ENCODE data around the gene BANF1.
"Not testable (repeated sequence)": the region's sequence is repeated elsewhere in the genome, so short reads cannot be mapped to it uniquely, and the experiment has no call there.

Gene BANF1

DNA sequence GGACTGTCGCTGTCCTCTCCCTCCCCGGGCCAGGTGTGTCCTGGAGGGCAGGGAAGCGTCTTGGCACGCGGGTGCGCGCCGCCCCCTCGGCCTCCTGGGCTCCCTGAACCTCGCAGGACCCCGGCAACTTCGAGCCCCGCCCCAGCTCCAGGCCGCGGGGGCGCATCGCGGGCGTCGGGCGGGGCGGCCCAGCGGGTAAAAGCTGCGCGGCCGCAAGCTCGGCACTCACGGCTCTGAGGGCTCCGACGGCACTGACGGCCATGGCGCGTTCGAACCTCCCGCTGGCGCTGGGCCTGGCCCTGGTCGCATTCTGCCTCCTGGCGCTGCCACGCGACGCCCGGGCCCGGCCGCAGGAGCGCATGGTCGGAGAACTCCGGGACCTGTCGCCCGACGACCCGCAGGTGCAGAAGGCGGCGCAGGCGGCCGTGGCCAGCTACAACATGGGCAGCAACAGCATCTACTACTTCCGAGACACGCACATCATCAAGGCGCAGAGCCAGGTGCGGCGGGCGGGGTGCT, 9.5 kb downstream of the BANF1 start, which contains the start of gene CST6:
CST6 (plus strand) TSS at position 224 of the 519 bp plus-strand sequence; CDS start at position 261, 37 bp downstream.
- no peak for DNase-seq

DNA sequence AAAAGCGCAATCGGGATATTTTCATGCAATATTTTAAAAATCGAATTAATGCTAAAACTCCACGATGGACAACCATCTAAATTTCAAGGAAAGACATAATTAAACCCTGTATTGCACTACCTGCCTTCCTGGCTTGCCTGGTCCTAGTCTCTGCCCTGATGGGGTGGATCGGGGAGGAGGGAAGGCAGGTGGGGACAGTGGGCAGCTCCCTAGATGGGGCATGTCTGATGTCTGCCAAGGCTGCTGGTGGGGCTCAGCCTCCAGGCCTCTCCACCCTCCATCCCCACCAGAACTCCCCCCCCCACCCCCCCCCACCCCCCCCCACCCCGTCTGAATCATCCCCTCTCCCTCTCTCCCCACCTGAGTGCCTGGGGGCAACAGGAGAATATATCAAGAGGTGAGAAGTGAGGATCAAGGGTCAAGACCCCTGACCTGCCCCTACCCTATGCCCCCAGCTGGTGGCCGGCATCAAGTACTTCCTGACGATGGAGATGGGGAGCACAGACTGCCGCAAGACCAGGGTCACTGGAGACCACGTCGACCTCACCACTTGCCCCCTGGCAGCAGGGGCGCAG, 10.2 kb downstream of the BANF1 start:
- DNase-seq = no peak

DNA sequence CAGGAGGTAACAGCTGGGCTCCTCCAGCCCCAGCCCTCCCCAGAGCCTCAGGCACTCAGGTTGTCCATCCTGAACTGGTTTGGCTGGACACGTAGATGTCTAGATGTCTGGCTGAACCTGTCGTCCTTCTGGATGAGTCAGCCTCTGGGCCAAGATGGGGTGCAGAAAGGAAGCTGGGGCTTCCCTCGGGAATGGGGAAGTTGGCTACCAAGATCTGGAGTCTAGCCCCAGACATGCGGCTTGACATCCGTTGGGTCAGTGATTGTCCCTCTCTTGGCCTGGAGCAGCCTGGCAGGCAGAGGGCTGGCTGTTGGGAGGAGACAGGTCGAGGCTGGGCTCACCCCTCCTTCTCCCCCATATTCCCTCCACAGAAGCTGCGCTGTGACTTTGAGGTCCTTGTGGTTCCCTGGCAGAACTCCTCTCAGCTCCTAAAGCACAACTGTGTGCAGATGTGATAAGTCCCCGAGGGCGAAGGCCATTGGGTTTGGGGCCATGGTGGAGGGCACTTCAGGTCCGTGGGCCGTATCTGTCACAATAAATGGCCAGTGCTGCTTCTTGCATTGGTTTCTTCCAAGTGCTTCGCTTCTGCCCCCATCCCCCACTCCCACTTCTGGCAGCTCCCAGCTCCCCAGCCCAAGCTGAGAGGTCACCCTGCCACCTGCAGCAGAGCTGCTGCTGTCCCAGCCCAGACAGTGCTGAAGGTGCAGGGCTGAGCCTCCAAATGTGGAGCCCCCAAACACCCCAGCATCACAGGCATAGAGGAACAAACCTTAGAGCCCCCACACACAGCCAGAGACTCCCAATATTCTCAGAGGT, 10.9 kb downstream of the BANF1 start:
- DNase-seq = peak; percentile 77 to 78

DNA sequence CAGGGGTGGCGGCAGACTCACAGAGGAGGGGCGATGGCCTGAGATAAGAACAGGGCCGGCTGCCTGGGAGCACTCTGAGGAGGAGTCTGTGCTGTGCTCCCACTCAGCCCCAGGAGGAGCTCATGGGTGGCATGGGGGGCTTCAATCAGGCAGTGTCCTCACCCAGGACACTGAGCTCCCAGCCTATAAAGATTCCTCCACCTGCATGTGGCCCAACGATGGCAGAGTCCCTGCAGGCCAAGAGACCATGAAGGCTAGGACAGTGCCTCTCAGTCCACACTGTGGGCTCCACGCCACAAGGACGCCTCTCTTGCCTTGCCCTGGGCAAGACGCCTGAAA, 11.4 kb downstream of the BANF1 start:
- no peak for DNase-seq

DNA sequence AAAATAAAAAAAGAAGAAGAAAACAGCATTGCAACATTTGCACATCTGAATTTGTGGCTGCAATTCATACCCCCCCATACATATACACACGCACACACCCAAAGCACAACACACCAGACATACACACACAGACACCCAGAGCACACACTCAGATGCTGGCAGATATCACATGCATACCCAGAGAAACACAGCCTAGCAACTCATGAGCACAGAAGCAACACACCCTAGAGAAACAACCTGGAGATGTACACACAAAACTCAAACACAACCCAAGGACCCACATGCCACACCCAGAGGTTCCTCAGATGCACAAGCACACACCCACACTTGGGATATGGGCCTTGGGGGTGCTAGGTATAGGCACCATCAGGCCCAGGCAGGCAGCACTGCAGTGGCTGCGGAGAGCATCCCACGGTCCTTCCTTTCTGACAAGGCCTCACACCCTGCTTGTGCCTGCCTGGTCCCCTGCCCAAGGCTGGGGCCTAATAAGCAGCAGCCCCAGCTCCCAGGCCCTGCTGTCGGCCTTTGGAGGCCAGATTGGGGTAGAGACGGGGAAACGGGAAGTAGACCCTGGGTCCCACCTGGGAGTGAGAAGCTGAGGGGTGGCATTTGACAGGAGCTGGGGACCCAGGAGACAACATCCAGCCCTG, 12.6 kb downstream of the BANF1 start:
- no peak for DNase-seq

DNA sequence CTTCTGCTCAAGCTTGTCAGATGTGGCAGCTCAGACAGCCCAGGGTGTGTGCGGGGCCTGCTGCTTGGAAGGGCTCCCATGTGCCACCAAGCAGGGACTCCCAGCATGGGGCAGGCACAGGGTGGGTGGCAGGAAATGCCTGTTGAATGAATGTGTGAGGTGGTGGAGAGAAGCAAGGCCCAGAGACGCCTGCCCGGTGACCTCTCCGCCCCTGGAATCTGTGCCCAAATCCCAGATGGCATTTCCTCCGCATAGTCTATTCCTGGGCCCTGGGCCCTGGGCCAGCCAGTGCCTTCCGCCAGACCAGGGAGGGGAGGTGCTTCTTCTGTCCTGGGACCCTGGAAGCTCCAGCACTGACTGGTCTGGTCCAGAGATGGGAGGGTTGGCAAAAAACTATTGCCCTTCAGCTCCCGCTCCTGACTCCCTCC, 13.2 kb downstream of the BANF1 start:
- DNase-seq = no peak

DNA sequence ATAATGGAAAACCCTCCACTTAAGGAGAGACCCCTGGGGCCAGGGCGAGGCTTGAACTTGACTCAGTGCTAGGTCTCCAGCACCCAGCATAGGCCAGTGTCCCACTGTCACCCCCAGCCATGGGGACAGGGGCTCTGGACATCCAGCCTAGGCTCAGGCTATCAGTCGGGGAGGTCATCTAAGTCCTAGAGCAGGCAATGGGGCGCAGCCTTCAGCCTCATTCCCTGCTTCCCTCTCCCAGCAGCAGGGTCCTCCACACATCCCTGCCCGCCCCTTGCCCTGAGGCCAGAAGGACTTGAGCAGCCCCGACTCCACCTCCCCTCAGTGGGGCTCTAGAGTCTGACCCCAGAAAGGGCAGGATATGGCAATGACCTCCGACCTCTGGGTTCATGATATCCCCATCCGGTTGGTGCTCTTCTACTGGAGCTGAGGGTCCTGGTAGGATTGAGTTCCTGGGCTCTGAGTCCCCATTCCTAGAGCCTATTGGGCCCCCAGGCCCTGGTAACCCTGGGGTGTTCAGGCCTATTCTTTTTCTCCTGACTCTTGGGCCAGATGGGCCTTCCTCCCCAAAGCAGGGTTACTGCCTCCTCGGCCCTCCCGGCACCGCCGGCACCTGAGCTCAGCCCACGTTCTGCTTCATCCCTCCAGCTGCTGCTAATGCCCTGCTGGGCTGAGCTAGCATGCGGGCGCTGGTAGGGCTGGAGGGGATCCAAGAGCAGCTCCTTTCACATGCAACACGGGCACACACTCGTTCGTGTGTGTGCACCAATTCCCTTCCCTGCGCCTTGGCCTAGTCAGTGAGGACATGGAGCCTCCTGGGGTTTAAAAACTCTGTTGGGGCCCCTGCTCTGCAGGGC, 13.9 kb downstream of the BANF1 start:
- no peak for DNase-seq

DNA sequence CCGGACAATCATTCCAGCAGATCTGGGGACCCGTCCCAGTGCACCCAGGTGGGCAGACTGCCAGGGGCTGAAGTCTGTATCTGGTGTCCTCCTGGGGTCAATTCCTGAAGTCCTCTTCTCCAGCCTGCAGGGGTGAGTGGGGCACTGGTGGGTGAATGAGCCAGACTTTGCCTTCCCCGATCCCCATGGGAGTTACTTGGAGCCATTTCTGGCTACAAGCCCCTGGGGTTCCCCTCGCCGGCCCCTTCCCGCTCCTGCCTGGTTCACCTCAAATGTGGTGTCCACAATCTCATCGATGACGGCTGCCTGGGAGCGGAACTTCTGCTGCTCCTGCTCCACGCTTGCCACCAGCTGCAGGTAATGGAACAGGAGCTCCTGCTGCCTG, 14.5 kb downstream of the BANF1 start:
- DNase-seq = no peak

DNA sequence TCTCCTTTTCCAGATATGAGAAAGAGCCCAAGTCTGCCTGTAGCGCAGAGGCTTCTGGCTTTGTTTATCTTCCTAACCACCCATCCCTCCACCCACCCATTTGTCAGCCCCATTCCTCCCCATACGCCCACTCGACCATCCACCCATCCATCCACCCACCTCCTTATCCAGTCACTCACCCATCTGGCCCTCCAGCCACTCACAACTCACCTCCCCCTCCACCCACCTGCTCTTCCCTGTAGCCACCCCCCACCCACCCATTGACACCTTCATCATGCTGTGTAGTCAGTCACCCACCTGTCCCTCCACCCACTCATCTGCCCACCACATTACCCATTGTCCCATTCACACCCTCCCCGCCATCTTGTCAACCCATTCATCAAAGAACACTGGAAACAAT, 15.0 kb downstream of the BANF1 start:
- DNase-seq = no peak

DNA sequence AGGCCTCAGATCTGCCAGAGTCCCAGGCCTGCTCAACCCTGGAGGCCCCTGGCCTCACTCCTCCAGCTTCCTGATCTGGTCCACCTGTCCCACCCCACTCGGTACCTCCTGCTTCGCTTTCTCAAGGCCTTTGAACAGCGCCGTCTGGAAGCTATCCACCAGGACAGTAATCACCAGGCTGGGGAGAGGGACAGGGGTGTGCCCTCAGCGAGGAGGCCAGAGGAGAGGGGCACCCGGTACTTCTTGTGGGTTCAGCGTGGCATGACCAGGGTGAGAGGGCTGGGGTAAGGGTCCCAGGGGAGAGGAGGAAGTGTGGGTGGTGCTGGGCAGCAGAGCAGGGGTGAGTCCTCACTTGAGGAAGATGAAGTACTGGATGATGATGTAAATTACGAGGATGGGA, 17.9 kb downstream of the BANF1 start:
- no peak for DNase-seq

DNA sequence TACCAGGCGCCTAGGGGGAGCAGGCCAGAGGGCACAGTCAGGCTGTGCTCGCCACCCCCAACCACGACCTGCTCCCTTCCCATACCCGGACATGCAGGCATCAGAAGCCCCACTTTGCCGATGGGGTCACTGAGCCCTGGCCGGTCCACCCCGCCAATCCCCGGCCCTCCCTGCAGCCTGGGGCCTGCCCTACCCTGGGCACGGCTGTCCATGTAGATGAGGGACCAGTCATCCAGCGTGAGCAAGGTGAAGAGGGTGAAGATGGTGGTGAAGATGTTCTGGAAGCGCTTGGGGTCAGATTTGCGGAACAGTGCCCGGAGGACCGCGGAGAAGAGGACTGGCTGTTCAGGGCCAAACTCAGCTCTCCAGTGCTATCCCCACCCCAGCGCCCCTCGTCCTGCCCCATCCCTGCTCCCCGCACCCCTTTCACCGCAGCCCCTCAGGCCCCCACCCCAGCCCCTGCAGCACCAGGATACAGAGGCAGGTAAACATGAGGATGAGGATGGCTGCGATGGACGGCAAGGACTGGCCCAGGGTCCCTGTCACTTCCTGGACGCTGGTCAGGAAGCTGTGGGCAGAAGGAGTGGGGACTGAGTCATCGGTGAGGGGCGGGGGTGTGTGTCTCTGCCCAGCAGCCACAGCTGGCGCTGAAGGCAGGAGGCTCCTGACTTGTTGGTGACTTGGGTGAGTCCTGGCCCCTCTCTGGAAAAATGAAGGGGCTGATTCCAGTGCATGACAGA, 18.5 kb downstream of the BANF1 start:
- DNase-seq = peak; percentile 71 to 79

DNA sequence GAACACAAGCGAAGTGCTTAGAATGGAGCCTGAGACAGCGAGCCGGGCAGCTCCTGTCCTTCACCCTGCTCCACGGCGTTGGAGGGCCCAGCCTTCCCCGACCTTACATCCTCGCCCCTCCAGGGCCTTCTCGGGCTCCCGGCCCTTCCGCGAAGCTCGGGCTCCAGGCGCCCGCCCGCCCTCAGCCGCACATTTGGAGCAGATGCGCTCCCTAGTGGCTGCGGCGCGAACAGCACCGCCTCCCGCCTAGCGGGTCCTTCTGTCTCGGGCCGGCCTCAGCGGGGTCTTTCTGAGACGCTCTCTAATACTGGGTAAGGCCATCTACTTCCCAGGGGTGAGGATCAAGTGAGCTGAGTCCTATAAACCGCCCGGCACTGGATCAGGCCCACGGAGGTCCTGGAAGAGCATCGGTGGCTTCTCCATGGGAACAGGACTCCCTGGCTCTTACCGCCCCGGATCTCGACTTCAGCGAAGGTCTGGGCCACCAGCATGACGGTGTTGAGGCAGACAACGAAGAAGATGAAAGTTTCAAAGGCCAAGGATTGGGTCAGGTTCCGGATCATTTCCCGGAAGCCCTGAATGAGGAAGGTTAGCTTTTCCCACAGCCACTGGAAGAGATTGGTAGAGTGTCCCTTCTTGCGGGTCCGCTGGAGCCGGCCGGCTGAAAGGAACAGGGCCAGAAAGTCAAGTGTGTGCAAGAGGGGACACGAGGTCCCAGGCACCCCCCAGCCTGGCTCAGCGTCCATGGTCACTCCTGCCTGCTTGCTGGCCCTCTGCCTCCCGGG, 20.3 kb downstream of the BANF1 start:
- DNase-seq = peak; percentile 35 to 92

DNA sequence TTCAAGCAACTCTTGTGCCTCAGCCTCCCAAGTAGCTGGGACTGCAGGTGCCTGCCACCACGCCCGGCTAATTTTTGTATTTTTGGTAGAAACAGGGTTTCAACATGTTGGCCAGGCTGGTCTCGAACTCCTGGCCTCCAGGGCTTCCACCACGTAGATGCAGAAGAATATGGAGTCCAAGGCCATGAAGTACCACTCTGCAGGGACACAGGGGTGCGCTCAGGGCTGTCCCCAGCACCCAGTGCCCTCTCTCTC, 20.8 kb downstream of the BANF1 start:
- DNase-seq = not testable (repeated sequence)

DNA sequence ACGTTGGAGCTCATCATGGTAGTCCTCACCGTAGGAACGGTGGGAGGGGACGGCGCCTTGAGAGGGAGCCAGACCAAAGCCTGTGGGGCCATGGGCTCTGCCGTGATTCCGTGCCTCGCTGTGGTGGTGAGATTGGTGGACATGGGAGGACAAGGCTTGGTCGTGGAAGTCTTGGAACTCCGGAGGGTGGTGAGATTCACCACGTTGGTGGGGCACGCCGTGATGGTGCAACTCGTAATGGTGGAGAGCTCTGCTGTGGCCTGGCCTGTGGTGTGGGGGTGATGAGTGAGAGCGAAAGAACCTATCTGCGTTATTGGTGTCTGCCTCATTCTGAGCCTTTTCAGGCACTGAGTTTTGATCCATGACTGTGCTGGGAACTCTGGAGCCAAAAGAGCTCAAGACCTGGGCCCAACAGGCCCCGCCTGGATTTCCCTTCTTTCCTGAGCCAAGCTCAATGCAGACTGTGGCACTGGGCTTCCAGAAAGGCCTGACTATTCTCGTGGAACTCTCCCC, 23.8 kb downstream of the BANF1 start, which contains the start of gene CATSPER1:
CATSPER1 (minus strand) TSS at position 463 of the 513 bp plus-strand sequence; CDS start at position 363, 100 bp downstream.
- DNase-seq = no peak

DNA sequence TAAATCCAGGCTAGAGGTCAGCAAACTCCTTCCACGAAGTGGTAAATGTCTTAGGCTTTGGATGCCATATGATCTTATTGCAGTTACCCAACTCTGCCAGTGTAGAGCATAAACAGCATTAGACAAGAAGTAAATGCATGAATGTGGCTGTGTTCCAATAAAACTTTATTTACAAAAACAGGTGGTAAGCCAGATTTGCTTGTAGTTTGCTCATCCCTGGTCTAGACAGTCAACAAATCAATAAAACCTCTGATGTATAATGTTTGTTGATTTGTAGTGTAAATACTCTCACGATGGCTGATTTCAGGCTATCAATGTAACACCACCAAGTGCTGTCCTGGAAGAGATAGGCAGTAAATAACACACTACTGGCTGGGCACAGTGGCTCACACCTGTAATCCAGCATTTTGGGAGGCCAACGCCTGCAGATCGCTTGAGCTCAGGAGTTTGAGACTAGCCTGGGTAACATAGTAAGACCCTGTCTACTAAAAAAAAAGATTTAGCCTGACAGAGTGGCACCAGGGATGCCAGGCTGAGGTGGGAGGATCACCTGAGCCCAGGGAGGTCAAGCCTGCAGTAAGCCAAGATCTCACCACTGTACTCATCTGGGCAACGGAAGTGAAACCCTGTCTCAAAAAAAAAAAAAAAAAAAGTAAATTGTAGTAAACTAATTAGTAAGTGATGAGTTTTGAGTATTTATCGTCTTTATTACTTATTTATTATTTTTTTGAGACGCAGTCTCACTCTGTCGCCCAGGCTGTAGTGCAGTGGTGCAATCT, 30.8 kb downstream of the BANF1 start:
- DNase-seq = no peak

DNA sequence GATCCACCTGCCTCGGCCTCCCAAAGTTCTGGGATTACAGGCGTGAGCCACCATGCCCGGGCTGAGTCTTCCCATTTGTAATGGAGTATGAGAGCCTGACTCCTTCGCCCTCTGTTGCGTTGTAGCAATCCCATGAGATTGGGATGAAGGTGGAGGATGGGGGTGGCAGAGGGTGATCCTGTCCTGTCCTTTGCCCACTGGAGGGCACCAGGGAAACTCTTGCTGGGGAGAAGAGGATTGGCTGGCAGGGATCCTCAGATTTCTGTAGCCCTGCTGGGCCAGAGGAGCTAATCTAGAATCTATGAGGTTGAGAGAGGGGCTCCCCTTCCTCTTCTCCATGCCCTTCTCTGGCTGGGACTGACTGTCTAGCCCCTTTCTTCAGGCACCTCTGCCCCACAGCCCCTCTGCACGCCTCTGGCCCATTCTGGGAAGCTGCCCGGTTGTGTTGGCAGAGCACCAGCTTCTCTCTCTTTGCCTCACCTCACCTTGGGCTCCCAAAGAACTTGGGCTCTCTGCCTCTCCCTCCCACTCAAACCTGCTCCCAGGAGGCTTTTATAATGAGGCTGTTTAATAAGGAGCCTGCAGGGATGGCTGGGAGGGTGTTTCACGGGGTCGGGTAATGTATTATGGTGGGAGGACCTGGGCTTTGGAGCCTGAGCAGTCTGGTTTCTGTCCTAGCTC, 33.5 kb downstream of the BANF1 start:
- no peak for DNase-seq

DNA sequence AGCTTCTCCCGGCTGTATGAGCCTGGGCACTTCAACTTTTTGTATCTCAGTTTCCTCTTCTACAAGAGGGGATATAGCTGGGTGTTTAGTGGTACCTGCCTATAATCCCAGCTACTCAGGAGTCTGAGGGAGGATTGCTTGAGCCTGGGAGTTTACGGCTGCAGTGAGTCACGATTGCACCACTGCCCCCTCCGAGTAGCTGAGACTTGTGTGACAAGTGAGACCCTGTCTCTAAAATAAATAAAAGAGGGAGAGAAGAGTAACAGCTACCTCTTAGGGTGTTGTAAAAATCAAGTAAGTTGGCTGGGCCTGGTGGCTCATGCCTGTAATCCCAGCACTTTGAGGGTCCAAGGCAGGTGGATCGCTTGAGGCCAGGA, 34.0 kb downstream of the BANF1 start:
- DNase-seq = no peak

DNA sequence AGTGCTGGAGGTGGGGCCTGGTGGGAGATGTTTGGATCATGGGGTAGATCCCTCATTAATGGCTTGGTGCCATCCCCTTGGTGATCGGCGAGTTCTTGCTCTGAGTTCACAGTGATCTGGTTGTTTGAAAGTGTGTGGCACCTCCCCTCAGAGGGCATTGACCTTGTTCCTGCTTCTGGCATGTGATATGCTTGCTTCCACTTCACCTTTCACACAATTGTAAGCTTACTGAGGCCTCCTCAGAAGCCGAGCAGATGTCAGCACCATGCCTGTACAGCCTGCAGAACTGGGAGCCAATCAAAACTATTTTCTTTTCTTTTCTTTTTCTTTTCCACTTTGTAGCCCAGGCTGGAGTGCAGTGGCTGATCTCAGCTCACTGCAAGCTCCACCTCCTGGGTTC, 35.0 kb downstream of the BANF1 start:
- no peak for DNase-seq

DNA sequence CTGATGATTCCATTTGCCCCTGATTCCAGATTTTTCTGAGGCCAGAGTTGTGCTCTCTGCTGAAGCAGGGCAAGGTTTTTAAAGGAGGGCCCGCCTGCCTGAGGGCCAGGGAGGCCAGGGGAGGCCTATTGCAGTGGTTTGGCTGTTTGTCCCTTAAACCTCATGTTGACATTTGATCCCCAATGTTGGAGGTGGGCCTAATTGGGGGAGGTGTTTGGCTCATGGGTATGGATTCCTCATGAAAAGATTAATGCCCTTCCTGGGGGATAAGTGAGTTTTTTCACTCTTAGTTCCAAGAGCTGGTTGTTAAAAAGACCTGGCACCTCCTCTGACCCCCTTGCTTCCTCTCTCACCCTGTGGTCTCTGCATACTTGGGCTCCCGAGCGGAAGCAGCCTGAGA, 37.5 kb downstream of the BANF1 start:
- DNase-seq = no peak
